Measurements from ENCODE around the gene PSMC6. TPM values are rescaled to one million over a fixed set of nuclear protein-coding genes. Genes with fewer than 3 reads are reported as not detected.
A peak's percentile ranks its signal among the peaks of the same experiment; 100 is the strongest.

PSMC6 gene
- polyA plus RNA-seq, 3 donors: 46.9 to 64.3 (median 48.6) TPM

- Histone ChIP-seq H3K79me2 (ENCODE audit: insufficient read depth, low read length) (peaks cover 89% of the 10 kb centered on the region), H2AFZ (ENCODE audit: insufficient read depth, low read depth, low read length, poor library complexity, severe bottlenecking) (no peak overlapping the region), H3K4me3 (replicated peaks in 1 of 3; ENCODE audit: low read depth in 2 of 3, low read length in 3 of 3) (no peak overlapping the region), H4K20me1 (ENCODE audit: insufficient read depth, low read length) (peaks cover 6% of the 10 kb centered on the region), H3K4me2 (replicated peaks; ENCODE audit: extremely low read depth, low read length, poor library complexity, severe bottlenecking) (no peak overlapping the region), H3K27ac (ENCODE audit: low read depth in 1 of 2, low read length in 2 of 2) (peak overlapping the region in 1 of 2 donors; percentile 37), H3K27me3 (ENCODE audit: control insufficient read depth in 2 of 2, insufficient read depth in 2 of 2, low read length in 2 of 2) (no peaks in the 10 kb centered on the region), H3K9me3 (replicated peaks in 1 of 2; ENCODE audit: control insufficient read depth in 1 of 2, insufficient read depth in 1 of 2, low read length in 2 of 2) (no peaks in the 10 kb centered on the region), H3K4me1 (ENCODE audit: control insufficient read depth in 1 of 2, insufficient read depth in 2 of 2, low read length in 2 of 2) (peaks cover 22 to 26% of the 10 kb centered on the region in 2 donors), H3K9ac (ENCODE audit: insufficient read depth, low read length, poor library complexity, severe bottlenecking) (no peak overlapping the region), H3K36me3 (replicated peaks in 1 of 2; ENCODE audit: control insufficient read depth in 1 of 2, insufficient read depth in 2 of 2, low read length in 2 of 2) (peaks cover 8% of the 10 kb centered on the region in 2 donors)
- Mint-ChIP-seq H3K9me3 (peaks cover 0 to 2% (median 0%) of the 10 kb centered on the region in 7 donors), H3K4me1 (peaks cover 26% of the 10 kb centered on the region), H3K4me3 (no peak overlapping the region), H3K27me3 (ENCODE audit: low read depth in 3 of 3) (no peaks in the 10 kb centered on the region), H3K27ac (no peak overlapping the region), H3K36me3 (peaks cover 20 to 22% of the 10 kb centered on the region in 2 donors)
- no peak for TF ChIP-seq CTCF (IDR thresholded peaks at IDR 0.05)
- WGBS (ENCODE audit: insufficient coverage): no CpG with 5 or more reads among the region's 1 CpG
- no peak for DNase-seq
- intact Hi-C loops (cut with micrococcal nuclease): loop anchor here in 1 of 2 donors (10.0 kb wide), 1 partner anchor 54 kb away; the partner anchor contains the start of gene GNPNAT1
Measured at GRCh38 chr14:52740751-52741150, 33.8 kb downstream of the PSMC6 start.

- H3K4me2 ChIP-seq (replicated peaks; ENCODE audit: extremely low read depth, low read length, poor library complexity, severe bottlenecking): peak overlapping the region; percentile 68
- Mint-ChIP-seq H3K4me3 (peak overlapping the region; percentile 7 to 72), H3K27me3 (ENCODE audit: low read depth in 3 of 3) (no peaks in the 10 kb centered on the region), H3K9me3 (peaks cover 0 to 2% (median 0%) of the 10 kb centered on the region in 7 donors), H3K36me3 (peaks cover 25 to 30% of the 10 kb centered on the region in 2 donors), H3K27ac (peak overlapping the region; percentile 90 to 97 (median 95)), H3K4me1 (peaks cover 21% of the 10 kb centered on the region)
- no peaks in the 10 kb centered on the region for H3K9me3 ChIP-seq (replicated peaks in 1 of 2; ENCODE audit: control insufficient read depth in 1 of 2, insufficient read depth in 1 of 2, low read length in 2 of 2)
- H2AFZ ChIP-seq (ENCODE audit: insufficient read depth, low read depth, low read length, poor library complexity, severe bottlenecking): peak overlapping the region; percentile 68
- peaks cover 6% of the 10 kb centered on the region for H4K20me1 ChIP-seq (ENCODE audit: insufficient read depth, low read length)
- DNase-seq: peak in 1 of 3 donors; percentile 6
- peaks cover 17 to 19% of the 10 kb centered on the region in 2 donors for H3K36me3 ChIP-seq (replicated peaks in 1 of 2; ENCODE audit: control insufficient read depth in 1 of 2, insufficient read depth in 2 of 2, low read length in 2 of 2)
- peak overlapping the region; percentile 72 to 97 for H3K27ac ChIP-seq (ENCODE audit: low read depth in 1 of 2, low read length in 2 of 2)
- intact Hi-C loops (cut with micrococcal nuclease): loop anchor here in 1 of 2 donors (10.0 kb wide), 1 partner anchor 53 kb away; the partner anchor contains the start of gene GNPNAT1
- peak overlapping the region; percentile 54 for H3K9ac ChIP-seq (ENCODE audit: insufficient read depth, low read length, poor library complexity, severe bottlenecking)
- H3K27me3 ChIP-seq (ENCODE audit: control insufficient read depth in 2 of 2, insufficient read depth in 2 of 2, low read length in 2 of 2): no peaks in the 10 kb centered on the region
- H3K4me3 ChIP-seq (replicated peaks in 1 of 3; ENCODE audit: low read depth in 2 of 3, low read length in 3 of 3): peak overlapping the region; percentile 3 to 62 (median 37)
- H3K4me1 ChIP-seq (ENCODE audit: control insufficient read depth in 1 of 2, insufficient read depth in 2 of 2, low read length in 2 of 2): peaks cover 22 to 26% of the 10 kb centered on the region in 2 donors
- H3K79me2 ChIP-seq (ENCODE audit: insufficient read depth, low read length): peaks cover 79% of the 10 kb centered on the region
- TF ChIP-seq CTCF (IDR thresholded peaks at IDR 0.05): no peak
Measured at GRCh38 chr14:52741865-52742264, 34.9 kb downstream of the PSMC6 start.

All from CD14-positive monocyte (primary cell).